ENCODE results near the gene RTTN.

The RTTN gene

DNA sequence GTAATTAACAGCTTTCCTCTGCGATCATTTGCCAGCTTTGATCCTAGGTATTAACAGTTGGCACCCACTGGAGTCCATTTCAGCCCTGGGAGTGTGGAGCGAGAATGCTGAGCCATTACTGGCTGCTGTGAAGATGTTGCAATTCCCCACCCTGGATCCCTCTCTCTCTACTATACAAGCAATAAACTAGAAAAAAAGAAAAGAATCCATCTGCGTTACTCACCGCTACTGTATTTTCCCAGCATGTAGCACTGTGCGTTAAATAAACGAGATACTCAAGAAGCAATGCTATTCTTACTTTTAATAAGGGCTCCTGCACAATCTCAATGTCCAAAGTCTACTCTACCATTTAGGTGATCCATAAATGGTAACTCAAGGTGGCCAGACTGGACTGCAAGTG, 8.5 kb downstream of the RTTN start:
- no peak for DNase-seq

DNA sequence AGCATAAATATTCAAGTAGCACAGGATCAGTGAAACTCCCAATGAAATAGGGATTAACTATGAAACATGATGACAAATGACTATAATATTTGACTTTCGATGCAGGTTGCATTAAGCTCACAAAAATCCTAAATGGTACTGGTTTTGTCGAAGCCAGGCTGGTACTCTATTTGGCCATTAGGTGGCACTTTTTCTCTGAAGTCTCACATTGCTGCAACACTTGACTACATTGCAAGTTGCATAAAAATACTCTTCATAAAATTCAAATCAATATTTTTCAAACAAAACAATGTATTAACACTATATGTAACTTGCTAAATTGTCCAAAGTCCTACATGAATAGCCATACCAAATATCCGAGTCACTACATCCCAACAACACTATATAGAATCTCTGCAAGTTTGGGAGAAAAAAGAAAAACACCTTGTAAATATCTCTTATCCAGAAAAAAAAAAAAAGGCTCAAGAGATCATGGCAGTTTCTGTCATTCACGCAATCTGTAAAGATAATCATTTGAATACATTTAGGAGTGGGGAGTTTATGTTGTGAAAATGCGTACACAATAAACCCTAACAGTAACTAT, 9.5 kb downstream of the RTTN start:
- no peak for DNase-seq

DNA sequence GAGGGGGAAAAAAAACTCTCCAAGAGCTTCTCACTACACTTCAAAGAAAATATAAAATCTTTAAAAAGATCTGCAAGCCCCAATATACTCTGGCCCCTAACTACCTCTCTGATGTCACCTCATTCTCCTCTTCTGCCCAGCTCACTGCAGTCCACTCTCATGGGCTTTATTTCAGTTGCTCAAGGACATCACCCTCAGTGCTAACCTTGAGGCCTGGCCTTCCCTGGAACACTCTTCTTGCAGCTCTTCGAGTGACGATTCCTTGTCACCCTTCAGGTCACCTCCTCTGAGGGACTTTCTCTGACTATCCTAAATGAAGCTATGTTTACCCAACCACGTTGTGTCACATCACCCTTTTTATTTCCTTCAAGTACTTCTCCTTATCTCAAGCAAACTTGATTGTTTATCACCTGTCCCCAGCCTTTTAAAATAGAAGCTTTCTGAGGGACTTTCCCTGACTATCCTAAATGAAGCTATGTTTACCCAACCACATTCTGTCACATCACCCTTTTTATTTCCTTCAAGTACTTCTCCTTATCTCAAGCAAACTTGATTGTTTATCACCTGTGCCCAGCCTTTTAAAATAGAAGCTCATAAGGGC, 10.4 kb downstream of the RTTN start:
- DNase-seq: no peak

DNA sequence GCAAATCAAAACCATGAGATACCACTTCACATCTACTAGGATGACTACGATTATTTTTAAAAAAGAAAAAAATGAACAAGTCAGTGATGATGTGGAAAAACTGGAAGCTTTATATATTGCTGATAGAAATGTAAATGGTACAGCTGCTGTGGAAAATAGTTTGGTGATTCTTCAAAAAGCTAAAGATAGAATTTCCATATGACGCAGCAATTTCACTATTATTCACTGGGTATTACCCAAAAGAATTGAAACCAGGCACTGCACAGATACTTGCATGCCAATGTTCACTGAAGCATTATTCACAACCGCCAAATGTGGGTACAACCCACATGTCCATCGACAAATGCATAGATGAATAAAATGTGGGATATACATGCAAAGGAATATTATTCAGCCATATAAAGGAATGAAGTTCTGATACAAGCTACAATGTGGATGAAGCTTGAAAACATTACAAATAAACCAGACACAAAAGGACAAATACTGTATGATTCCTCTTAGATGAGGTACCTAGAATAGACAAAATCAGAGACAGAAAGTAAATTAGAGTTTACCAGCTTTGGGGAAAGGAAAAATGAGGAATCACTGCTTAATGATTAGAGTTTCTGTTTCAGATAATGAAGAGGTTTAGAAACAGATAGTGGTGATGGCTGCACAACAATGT, 11.1 kb downstream of the RTTN start:
- no peak for DNase-seq

DNA sequence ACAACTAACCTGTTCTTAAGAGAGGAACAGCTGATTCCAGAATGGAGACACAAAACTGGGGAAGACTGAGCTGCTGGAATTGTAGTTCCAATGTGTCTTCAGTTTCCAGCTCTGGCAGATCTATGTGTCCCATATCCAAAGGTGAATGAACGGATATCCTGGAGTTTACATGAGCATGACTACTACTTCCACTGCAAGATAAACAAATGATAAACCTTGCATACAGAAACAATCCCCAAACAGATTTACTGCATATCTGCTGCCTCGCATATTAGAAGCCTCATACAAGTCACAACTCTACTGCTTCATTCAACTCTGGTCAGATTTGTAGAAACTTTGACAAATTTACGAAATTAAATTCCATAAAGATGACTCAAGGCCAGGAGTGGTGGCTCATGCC, 15.0 kb downstream of the RTTN start:
- no peak for DNase-seq

DNA sequence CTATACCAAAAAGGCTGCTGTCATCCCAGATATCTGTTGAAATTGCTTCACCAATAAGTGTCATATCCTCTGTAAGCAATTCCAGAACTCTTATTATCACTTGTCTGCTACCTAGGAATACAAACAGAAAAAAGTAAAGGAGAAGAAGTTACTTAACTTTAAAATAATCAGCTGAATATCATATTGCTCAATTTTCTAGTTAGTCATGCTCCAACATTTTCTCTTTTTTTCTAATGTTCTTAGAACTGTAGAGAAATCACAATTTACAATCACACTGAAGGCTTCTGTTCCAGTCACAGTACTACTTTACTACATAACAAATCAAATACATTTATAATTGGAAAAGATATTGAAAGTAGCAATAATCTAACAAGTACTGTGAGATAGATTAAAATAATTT, 17.4 kb downstream of the RTTN start:
- no peak for DNase-seq

DNA sequence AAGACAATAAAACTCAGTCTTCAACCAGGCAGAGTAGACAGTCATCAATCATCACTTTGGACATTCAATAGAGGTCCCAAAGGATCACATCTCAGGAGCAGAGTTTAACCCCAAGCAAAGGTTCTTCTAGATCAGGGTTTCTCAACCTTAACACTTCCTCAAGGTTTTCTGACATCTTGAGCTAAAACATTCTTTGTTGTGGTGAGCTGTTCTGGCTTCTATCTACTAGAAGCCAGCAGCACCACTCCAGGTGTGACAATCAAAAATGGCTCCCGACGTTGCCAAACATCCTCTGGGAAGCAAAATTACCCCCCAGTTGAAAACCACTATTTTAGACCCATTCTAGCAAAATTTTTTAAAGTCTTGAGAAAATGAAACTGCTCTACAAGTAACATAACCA, 22.0 kb downstream of the RTTN start:
- no peak for DNase-seq

DNA sequence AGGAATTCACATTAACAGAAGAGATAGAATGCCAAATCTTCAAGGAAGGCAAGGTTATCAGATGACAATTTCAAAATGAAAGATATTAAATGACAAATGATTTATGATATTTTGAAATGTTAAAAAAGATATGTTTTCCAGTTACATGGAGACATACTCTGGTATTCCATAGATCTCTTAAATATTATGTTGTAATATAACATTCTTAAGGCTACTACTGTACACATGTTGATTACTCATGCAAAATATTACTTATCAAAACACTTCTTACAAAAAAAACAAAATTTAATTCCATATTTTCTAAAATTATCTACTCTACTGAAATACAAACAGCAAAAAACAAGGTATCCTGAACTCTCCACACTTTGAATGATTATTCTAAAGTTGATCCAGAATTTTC, 22.9 kb downstream of the RTTN start:
- no peak for DNase-seq

DNA sequence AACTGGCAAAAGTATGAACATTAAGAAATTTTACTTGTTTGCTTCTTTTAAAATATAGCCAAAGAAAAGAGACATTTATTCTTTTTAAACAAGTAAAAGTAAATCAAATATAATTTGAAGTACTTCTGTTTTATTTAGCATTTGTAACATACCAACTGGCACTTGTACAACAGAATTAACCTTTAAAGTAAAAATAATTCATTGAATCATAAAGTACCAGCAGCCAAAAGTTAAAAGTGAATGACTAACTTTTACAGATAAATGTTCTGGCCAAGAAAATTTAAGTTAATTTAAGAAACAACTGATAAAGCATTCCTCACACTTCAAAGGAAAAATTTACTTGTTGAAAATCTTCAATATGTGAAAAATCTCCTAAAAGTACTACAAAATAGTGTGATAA, 23.8 kb downstream of the RTTN start:
- no peak for DNase-seq

DNA sequence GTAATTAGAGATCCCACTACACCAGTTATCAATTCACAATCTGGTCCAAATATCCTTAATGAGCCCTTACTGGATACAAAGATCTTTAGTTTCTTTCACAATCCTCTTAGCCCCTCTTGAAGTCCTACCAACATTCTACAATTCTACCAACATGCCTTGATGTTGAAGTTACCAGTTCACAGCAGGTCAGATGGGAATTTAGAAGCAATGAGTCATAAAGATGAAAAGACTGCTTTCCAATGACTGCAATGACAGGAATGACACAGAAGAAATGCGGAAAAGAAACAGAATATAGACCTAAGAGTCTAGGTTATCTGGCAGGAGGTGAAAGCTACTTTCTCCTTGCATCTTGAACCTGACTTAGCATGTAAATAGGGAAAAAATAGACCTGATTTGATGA, 24.5 kb downstream of the RTTN start:
- DNase-seq: no peak

DNA sequence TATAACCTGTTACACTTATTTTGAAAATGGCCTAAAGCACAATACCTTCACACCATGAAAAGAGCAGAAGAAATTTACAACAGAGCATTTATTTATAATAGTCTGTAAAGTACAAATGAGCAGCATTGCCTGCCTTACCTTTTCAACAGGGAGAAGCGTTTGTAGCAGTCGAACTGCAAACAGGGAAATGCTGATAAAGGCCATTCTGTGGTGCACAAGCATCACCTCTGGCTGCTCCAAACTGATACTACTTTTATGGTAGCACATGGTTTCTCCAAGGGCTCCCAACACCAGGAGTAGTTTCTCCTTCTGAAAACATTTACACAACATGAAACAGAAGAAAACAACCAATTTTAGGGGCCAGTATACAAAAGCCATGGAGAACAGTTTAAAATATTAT, 28.9 kb downstream of the RTTN start:
- DNase-seq: no peak

DNA sequence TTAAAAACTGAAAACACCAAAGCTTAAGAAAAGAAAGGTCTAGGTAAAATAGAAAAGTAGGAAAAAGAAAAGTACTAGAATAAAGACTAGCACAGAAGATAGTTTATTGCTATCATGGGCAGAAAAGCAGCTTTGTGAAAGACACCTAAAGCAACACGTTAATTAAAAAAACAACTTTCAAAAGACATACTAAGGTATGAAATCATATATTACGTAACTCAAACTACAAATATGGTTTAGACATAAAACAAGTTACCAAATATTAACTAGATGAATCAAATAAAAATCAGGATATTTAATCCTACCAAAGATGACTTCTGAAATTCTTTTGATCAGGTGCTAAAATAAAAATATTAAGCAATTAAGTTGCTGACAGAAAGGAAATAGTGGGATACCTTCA, 30.3 kb downstream of the RTTN start:
- DNase-seq: no peak

DNA sequence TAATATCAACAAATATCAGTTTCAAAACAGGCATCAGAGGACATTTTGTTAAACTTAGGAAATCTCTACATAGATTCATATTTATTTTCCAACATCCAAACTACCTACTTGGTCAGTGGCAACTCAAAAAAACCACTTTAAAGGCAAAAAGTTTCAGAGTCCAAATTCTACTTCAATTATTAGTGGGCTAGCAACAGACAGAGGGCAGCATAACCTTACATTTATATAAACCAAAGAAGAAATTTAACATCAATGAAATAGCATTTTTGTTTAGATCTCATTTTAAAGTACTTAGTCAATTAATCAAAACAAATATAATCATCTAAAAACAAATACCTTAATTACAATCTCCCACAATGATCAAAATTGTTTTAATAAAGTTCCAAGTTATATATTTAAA, 33.3 kb downstream of the RTTN start:
- DNase-seq: no peak

DNA sequence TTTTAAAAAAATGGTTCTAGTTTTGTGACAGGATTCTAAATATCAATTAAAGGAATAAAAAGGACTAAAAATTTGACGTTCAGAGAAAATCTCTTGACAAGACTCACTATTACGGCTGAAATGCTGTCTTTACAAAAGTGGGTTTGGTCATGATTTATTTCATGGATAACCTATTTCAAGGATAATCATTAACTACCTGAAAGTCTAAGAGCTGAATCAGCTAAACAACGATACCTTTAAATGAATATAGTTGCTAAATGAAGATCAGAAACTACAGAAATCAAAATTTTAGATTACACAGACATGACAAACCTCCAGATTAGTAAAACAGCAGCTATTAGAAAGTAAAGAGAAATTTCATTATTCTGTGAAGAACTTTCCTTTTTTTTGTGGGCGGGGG, 35.7 kb downstream of the RTTN start:
- DNase-seq: no peak

DNA sequence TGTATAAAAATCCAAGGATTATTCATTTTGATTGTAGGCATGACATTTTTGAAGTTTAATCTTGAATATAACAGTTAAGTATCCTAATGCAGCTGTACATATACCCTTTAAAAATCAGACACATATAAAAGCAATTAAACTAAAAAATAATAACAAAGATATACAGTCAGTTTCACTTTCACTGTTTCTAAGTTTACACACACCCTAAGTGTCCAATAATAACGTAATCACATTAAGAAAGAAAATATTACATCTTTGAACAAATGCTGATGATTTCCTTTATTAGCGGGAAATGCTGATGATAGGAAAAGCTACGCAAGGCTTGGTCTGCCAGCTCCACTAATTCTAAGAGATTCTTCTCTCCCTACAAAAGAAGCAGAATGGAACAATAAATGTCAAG, 38.8 kb downstream of the RTTN start:
- DNase-seq: no peak

DNA sequence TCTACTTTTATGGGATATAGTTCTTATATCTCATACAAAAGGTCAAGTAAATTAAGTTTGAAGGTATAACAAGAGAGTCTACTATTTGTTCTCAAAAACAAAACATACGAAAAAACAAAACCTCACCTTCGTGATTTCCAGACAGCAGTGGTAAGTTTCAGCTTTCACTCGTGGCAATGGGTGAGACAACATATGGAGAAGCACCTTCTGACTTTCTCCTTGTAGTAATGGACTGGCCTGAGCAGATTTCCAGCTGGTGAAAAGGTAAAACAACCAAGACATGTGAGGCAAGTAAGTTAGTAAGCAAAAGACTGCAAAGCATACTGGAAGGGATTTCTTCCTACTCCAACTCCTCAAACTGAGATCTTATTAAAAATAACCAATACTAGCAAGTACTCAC, 39.6 kb downstream of the RTTN start:
- no peak for DNase-seq

DNA sequence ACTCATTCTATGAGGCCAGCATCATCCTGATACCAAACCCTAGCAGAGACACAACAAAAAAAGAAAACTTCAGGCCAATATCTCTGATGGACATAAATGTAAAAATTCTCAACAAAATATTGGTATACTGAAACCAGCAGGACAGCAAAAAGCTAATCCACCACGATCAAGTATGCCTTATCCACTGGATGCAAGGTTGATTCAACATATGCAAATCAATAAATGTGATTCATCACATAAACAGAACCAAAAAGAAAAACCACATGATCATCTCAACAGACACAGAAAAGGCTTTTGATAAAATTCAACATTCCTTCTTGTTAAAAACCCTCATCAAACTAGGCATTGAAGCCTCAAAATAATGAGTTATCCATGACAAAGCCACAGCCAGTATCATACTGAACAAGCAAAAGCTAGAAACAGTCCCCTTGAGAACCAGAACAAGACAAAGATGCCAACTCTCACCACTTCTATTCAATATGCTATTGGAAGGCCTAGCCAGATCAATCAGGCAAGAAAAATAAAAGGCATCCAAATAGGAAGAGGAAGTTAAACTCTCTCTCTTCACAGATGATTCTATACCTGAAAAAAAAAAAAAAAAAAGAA, 45.3 kb downstream of the RTTN start:
- DNase-seq: no peak

DNA sequence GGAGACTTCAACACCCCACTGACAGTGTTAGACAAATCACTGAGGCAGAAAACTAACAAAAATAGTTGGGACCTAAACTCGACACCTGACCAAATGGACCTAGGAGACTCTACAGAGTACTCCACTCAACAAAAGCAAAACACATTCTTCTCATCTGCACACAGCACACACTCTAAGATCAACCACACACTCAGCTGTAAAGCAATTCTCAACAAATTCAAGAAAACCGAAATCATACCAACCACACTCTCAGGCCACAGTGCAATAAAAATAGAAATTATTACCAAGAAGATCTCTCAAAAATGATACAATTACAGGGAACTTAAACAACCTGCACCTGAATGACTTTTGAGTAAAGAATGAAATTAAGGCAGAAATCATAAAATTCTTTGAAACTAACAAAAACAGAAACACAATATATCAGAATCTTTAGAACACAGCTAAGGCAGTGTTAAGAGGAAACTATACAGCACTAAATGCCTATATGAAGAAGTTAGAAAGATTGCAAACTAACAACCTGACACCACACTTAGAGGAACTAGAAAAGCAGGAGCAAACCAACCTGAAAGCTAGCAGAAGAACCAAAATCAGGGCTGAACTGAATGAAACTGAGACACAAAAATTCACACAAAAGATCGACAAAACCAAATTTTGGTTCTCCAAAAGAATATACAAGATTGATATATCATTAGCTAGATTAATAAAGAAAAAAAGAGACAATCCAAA, 46.3 kb downstream of the RTTN start:
- DNase-seq: no peak

DNA sequence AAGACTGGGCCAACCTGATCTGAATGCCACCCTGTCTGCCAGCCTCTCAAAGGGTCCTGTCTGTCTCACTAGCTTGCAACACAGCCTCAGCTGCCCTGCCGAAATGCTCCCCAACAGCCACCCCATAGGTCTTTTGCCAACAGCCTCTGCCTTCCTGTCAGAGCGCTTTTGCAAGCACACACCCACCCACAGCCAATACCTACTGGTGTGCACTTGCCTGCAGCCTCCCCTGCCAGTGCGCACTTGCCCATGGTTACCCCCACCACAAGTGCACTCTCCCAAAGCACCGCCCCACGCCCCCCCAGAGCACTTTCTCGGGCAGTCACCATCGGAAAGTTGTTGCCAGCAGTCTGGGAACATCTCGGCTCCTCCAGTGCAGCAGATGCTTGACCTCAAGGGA, 48.6 kb downstream of the RTTN start:
- no peak for DNase-seq

DNA sequence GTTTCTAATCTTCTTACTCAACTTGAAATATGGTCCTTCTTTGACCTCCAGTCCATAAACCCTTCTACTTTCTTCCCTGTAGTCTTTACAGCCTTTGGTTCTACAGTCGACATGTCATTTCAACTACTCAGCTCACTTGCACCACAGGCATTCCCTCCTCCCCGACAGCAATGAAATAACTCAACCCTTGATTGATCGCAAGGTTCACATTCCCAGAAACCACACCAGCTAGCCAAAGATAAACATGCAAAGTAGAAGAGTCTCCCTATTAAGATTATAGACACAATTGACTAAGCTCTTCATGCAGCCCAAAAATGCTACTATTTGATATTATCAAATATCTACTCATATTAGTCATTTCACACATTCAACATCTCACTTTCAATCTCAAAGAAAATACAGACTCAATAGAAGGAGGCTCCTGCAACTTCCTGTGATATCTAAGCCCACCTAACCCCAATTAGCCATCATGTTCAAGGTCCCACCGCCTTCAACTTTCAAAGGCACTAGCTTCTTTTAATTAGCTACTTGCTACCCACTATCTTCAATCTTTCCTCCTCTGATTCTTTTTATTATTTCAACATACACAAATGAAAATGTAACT, 50.8 kb downstream of the RTTN start:
- DNase-seq: no peak

DNA sequence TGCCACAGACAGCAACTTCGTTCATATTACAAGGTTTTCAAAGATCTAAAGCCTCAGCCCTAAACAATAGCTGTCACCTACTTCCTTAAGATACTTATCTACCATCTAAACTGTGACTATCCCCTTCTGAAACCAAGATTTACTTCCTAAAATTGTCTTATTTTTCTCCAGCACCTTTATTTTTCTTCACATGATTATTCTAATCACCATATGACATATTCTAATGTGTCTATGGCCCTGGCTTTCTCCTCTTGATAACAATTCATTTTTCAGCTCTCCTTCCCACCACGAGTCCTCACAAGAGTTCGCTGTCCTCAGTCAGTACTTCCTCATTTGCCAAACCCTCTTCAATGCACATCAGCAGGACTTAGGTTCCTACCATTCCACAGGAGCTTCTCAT, 53.9 kb downstream of the RTTN start:
- DNase-seq: no peak

DNA sequence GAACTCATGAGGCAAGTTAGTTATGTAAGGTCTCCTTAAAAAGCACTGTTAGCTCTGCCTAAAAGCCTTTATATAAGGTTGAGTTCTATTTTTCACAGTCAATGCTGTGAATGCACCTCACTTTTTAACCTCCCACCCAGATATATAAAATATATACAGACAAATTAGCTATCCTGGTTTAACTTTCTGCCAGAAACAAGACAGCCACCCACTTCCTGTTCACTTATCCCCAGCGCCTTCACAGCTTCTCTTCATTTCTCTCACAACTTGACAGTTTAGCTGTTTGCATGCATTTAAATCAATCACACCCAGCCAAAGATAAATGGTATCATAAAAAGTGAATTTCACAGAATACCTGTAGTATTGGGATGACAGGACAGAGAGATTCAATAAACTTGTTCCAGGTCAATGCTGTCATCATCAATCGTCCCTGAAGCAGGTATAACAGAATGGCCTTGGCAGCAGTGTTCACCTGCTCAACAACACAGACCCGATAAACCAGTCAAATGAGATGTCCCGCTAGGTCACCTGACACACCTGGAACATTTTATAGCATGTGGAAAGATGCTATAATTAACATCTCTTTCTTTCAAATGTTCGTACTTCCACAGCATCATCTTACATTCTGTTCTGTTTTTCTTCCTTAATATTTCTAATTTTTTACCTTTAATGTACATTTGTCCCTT, 55.7 kb downstream of the RTTN start:
- DNase-seq: no peak

DNA sequence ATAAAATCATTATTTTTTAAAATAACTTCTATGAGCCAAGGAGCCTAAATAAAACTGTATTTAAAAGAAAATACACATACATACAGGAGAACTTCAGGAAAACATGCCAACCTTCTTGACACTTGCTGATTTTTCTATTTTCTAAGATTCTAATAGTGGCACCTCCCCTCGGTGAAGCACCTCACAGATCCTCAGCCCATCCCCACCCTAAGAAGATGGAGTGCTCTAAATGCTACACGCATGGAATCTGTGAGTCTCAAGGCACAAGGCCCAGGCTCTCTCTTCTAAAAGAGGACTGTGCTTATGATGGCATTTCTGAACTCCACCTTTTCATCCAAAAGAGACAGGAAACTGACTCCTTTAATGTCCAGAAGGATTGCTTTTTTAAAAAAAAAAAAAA, 56.3 kb downstream of the RTTN start:
- no peak for DNase-seq

All from T-helper 9 cell (primary cell).